PC-3 (cell line): ENCODE data around the gene SPEM3.

Experiments used
- CTCF ChIP-seq: fragments of 300-600 bp; sonication (generic); conservative IDR thresholded peaks from 2 replicates; pipeline ENCODE4 v1.5.1; 2017; ENCODE audit warnings: antibody characterized with exemption, low read depth, mild to moderate bottlenecking, low read length
- EZH2 ChIP-seq: fragments of 300-600 bp; sonication (generic); IDR thresholded peaks from one replicate; pipeline ENCODE4 v1.6.1; 2017; ENCODE audit warnings: antibody characterized with exemption, mild to moderate bottlenecking, low read length; ENCODE audit not compliant: unreplicated experiment
- EZH2phosphoT487 ChIP-seq: fragments of 300-600 bp; sonication (generic); IDR thresholded peaks from 2 replicates; pipeline ENCODE4 v1.6.1; 2018; ENCODE audit warnings: mild to moderate bottlenecking, antibody characterized with exemption, low read length, borderline replicate concordance

GRCh38 chr17:7437950-7438614, 9.4 kb downstream of the SPEM3 start:
- TF ChIP-seq EZH2phosphoT487: no peak
- no peak for TF ChIP-seq CTCF
- TF ChIP-seq EZH2: no peak
